Mesenchymal stem cell (in vitro differentiated cells and primary cell): ENCODE data around the gene CD19. TPM values are rescaled to one million over a fixed set of nuclear protein-coding genes. Genes with fewer than 3 reads are reported as not detected.

Source experiments
- DNase-seq: peaks from one replicate; pipeline ENCODE4 v3.0.0-alpha.2; 2013
- H2AFZ ChIP-seq: one replicate; pipeline ENCODE4 v1.6.1; 2013; ENCODE audit warnings: low read depth, mild to moderate bottlenecking, control low read depth, inconsistent platforms, low read length, moderate library complexity
- H2AK5ac ChIP-seq: 2 replicates; pipeline ENCODE4 v1.6.1; 2013; ENCODE audit warnings: low read length, moderate library complexity, mild to moderate bottlenecking, inconsistent platforms; ENCODE audit not compliant: severe bottlenecking
- H2BK120ac ChIP-seq: one replicate; pipeline ENCODE4 v1.6.1; 2013; ENCODE audit warnings: low read depth, mild to moderate bottlenecking, inconsistent platforms, low read length, moderate library complexity
- H2BK12ac ChIP-seq, 2 experiments: one replicate each; pipeline ENCODE4 v1.6.1; 2013; ENCODE audit warnings: inconsistent platforms in 2 of 2, low read length in 2 of 2, mild to moderate bottlenecking in 2 of 2, moderate library complexity in 2 of 2, control low read depth in 1 of 2
- H2BK15ac ChIP-seq: one replicate; pipeline ENCODE4 v1.6.1; 2013; ENCODE audit warnings: mild to moderate bottlenecking, low read depth, inconsistent platforms; ENCODE audit not compliant: poor library complexity, severe bottlenecking
- H2BK5ac ChIP-seq: 2 replicates; pipeline ENCODE4 v1.6.1; 2013; ENCODE audit warnings: low read depth, mild to moderate bottlenecking, low read length, control low read depth, inconsistent platforms; ENCODE audit not compliant: poor library complexity, severe bottlenecking
- H3K14ac ChIP-seq, 2 experiments: one replicate each; pipeline ENCODE4 v1.6.1; 2013; ENCODE audit warnings: inconsistent platforms in 2 of 2, low read length in 2 of 2, control low read depth in 1 of 2, mild to moderate bottlenecking in 1 of 2, moderate library complexity in 1 of 2
- H3K18ac ChIP-seq, 2 experiments: one replicate each; pipeline ENCODE4 v1.6.1; 2013; ENCODE audit warnings: inconsistent platforms in 2 of 2, low read length in 2 of 2, control low read depth in 1 of 2, low read depth in 1 of 2, mild to moderate bottlenecking in 1 of 2
- H3K23ac ChIP-seq, 2 experiments: one replicate each; pipeline ENCODE4 v1.6.1; 2013; ENCODE audit warnings: inconsistent platforms in 2 of 2, low read length in 2 of 2, mild to moderate bottlenecking in 2 of 2, moderate library complexity in 2 of 2, control low read depth in 1 of 2
- H3K27ac ChIP-seq: 2 replicates; pipeline ENCODE4 v1.5.1; 2013; ENCODE audit warnings: mild to moderate bottlenecking, moderate library complexity, low read length, control low read depth, inconsistent platforms; ENCODE audit not compliant: poor library complexity, severe bottlenecking
- H3K27me3 ChIP-seq, 2 experiments: 2 replicates each; pipeline versions ENCODE4 v1.6.1 to v1.7.0; 2013; ENCODE audit warnings: low read length in 2 of 2, mild to moderate bottlenecking in 2 of 2, moderate library complexity in 2 of 2, control low read depth in 1 of 2, inconsistent platforms in 1 of 2; ENCODE audit not compliant: control insufficient read depth in 1 of 2, insufficient read depth in 1 of 2
- H3K36me3 ChIP-seq, 2 experiments: 2 replicates each; pipeline versions ENCODE4 v1.6.1 to v1.7.0; 2013; ENCODE audit warnings: low read length in 2 of 2, control low read depth in 1 of 2, inconsistent platforms in 1 of 2, low read depth in 1 of 2, mild to moderate bottlenecking in 1 of 2; ENCODE audit not compliant: insufficient read depth in 2 of 2, control insufficient read depth in 1 of 2
- H3K4ac ChIP-seq, 2 experiments: one replicate each; pipeline ENCODE4 v1.6.1; 2013; ENCODE audit warnings: inconsistent platforms in 2 of 2, low read length in 2 of 2, mild to moderate bottlenecking in 2 of 2, moderate library complexity in 2 of 2, control low read depth in 1 of 2, low read depth in 1 of 2
- H3K4me1 ChIP-seq: 2 replicates; pipeline ENCODE4 v1.6.1; 2013; ENCODE audit warnings: low read depth, low read length, control low read depth; ENCODE audit not compliant: control insufficient read depth, insufficient read depth
- H3K4me2 ChIP-seq: 2 replicates; pipeline ENCODE4 v1.6.1; 2013; ENCODE audit warnings: low read length, mild to moderate bottlenecking, inconsistent platforms; ENCODE audit not compliant: poor library complexity, severe bottlenecking
- H3K4me3 ChIP-seq, 2 experiments: 2 replicates each; pipeline versions ENCODE4 v1.5.1 to v1.7.0; 2013; ENCODE audit warnings: low read length in 2 of 2, mild to moderate bottlenecking in 2 of 2, control low read depth in 1 of 2, low read depth in 1 of 2; ENCODE audit not compliant: insufficient read depth in 1 of 2
- H3K79me1 ChIP-seq: replicated peaks from 2 replicates; pipeline ENCODE4 v1.6.1; 2013; ENCODE audit warnings: mild to moderate bottlenecking, control low read depth, low read length, inconsistent platforms; ENCODE audit not compliant: poor library complexity, severe bottlenecking
- H3K9ac ChIP-seq: 2 replicates; pipeline ENCODE4 v1.7.0; 2013; ENCODE audit warnings: mild to moderate bottlenecking, low read length, moderate library complexity
- H3K9me3 ChIP-seq: 2 replicates; pipeline ENCODE4 v1.7.0; 2013; ENCODE audit warnings: mild to moderate bottlenecking, low read length; ENCODE audit not compliant: control insufficient read depth
- H4K8ac ChIP-seq: one replicate; pipeline ENCODE4 v1.6.1; 2013; ENCODE audit warnings: inconsistent platforms, mild to moderate bottlenecking, low read length, moderate library complexity
- H4K91ac ChIP-seq: one replicate; pipeline ENCODE4 v1.6.1; 2013; ENCODE audit warnings: mild to moderate bottlenecking, low read length, inconsistent platforms
- WGBS: methylation state at CpG from one replicate; pipeline ENCODE4 v1.1.7; 2013; ENCODE audit warnings: mixed read lengths; 5-methylcytosine and 5-hydroxymethylcytosine counted together
- polyA plus RNA-seq, 2 experiments: library from polyadenylated mRNA; stranded (reverse); fragments of 200-250 nt; gene quantifications; one replicate each; pipeline ENCODE4 v1.2.3, GENCODE V29; 2013

Gene CD19
- not detected for polyA plus RNA-seq (2013, experiment 1 of 2)
- not detected for polyA plus RNA-seq (2013, experiment 2 of 2)

DNA sequence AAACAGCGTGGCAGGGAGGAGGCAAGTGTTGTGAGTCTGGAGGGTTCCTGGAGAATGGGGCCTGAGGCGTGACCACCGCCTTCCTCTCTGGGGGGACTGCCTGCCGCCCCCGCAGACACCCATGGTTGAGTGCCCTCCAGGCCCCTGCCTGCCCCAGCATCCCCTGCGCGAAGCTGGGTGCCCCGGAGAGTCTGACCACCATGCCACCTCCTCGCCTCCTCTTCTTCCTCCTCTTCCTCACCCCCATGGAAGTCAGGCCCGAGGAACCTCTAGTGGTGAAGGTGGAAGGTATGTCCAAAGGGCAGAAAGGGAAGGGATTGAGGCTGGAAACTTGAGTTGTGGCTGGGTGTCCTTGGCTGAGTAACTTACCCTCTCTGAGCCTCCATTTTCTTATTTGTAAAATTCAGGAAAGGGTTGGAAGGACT, at the start of gene CD19:
Gene CD19 (plus strand): TSS at position 171 of the 425 bp plus-strand sequence. CDS start 30 bp downstream, at position 201.
- Histone ChIP-seq H3K18ac (no peak within 1 kb of the TSS), H2BK5ac (no peak within 1 kb of the TSS), H2BK15ac (no peak within 1 kb of the TSS), H2BK120ac (no peak within 1 kb of the TSS), H3K4ac (no peak within 1 kb of the TSS), H3K79me1 (no peaks in the 10 kb centered on the region), H3K4me3 (no peak within 1 kb of the TSS), H3K14ac (no peak within 1 kb of the TSS), H3K4me2 (no peak within 1 kb of the TSS), H2AFZ (no peak within 1 kb of the TSS), H3K9me3 (no peaks in the 10 kb centered on the region), H3K36me3 (no peaks in the 10 kb centered on the region), H3K27ac (no peak within 1 kb of the TSS), H2AK5ac (no peak within 1 kb of the TSS), H4K91ac (no peak within 1 kb of the TSS), H2BK12ac (no peak within 1 kb of the TSS), H3K27me3 (peaks cover 0 to 9% of the 10 kb centered on the region in 2 experiments), H4K8ac (no peak within 1 kb of the TSS), H3K23ac (no peak within 1 kb of the TSS), H3K9ac (no peak within 1 kb of the TSS), H3K4me1 (peaks cover 2% of the 10 kb centered on the region)
- no peak for DNase-seq
- WGBS = 100% methylated on average over 1 of the region's 10 CpGs

DNA sequence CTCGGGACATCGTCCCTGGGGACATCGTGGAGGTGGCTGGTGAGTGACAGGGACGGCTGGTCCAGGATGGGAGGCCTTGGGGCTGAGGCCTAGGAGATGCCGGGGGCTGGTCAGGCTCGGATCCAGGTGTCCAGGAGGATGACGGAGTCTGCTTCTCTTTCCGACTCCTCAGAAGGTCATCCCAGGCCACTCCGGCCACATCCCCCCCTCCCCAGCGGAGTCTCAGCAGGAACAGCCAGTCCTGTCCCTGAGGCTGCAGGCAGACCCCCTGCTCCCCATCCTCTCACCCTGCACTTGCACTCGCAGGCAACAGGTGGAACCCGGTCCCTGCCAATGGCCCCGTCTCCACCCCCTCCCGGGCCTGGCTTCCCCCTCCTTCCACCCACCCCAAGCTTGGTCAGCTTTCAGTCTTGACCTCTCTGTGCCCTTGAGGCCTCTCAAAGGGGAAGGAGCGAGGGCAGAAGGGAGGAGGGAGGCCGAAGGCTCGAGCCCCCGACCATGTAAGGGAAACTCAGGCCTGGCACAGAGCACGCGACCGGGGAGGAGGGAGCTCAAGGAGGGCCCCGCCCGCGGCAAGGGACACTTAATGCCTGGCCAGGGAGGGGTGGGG, 49.1 kb upstream of the CD19 start:
- Histone ChIP-seq H2BK5ac (no peak overlapping the region), H3K4ac (no peak overlapping the region), H2AFZ (no peak overlapping the region), H3K9me3 (no peaks in the 10 kb centered on the region), H3K27me3 (peaks cover 4 to 34% of the 10 kb centered on the region in 2 experiments), H3K4me1 (peaks cover 21% of the 10 kb centered on the region), H3K4me2 (no peak overlapping the region), H4K91ac (no peak overlapping the region), H3K9ac (no peak overlapping the region), H3K4me3 (no peak overlapping the region), H2BK15ac (no peak overlapping the region), H2BK12ac (no peak overlapping the region), H3K79me1 (peaks cover 14% of the 10 kb centered on the region), H4K8ac (no peak overlapping the region), H2AK5ac (no peak overlapping the region), H3K14ac (no peak overlapping the region), H2BK120ac (no peak overlapping the region), H3K18ac (no peak overlapping the region), H3K36me3 (peaks cover 0 to 8% of the 10 kb centered on the region in 2 experiments), H3K23ac (no peak overlapping the region), H3K27ac (no peak overlapping the region)
- no peak for DNase-seq
- WGBS = 69% methylated on average over 24 of the region's 24 CpGs

DNA sequence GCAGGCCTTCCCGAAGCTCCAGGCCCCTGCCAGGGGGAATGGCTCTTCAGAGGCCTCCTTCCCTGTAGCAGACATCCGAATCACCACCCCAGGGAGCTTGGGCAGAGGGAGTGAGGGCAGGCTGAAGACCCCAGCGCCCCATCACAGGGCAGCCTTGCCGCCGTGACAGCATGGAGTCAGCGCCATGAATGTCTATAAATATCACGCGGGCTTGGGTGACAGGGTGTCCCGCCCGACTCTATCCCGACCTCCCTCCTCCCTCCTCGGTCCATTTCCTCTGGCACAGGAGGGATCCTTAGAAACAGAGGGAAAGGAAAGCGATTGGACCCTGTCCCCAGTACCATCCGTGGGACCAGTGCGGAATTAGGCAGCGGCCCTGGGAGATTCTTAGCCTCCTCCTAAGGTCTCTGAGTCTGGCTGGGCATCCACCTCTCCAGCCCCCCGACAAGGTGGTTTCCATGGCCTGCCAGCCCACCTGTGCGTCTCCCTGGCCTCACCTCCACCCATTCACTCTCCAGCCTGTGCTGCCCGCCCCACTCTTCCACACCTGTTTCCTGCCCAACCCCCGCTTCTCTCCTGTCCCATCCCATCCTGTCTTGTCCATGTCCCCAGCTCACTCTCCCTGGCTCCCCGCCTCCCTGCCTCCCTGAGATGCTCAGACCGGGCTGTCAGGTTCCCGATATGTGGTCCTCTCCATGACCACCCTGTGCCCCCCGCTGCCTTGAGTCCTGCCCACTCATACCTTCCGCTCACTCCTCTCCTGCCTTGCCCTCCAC, 48.4 kb upstream of the CD19 start:
- no peak overlapping the region for H2BK15ac ChIP-seq
- WGBS = 82% methylated on average over 25 of the region's 25 CpGs
- no peaks in the 10 kb centered on the region for H3K9me3 ChIP-seq
- no peak overlapping the region for H3K14ac ChIP-seq
- no peak overlapping the region for H3K27ac ChIP-seq
- H3K27me3 ChIP-seq = peaks cover 4 to 34% of the 10 kb centered on the region in 2 experiments
- H2AK5ac ChIP-seq = no peak overlapping the region
- H2AFZ ChIP-seq = no peak overlapping the region
- no peak overlapping the region for H4K8ac ChIP-seq
- H3K4ac ChIP-seq = no peak overlapping the region
- peaks cover 8% of the 10 kb centered on the region for H3K79me1 ChIP-seq
- H2BK12ac ChIP-seq = no peak overlapping the region
- no peak overlapping the region for H3K18ac ChIP-seq
- DNase-seq = no peak
- no peak overlapping the region for H2BK120ac ChIP-seq
- no peak overlapping the region for H2BK5ac ChIP-seq
- peaks cover 21% of the 10 kb centered on the region for H3K4me1 ChIP-seq
- H3K9ac ChIP-seq = no peak overlapping the region
- H3K36me3 ChIP-seq = peaks cover 0 to 9% of the 10 kb centered on the region in 2 experiments
- no peak overlapping the region for H4K91ac ChIP-seq
- no peak overlapping the region for H3K4me3 ChIP-seq
- H3K23ac ChIP-seq = no peak overlapping the region
- H3K4me2 ChIP-seq = no peak overlapping the region

GRCh38 chr16:28884045-28884444, 47.7 kb upstream of the CD19 start:
- Histone ChIP-seq H3K9ac (no peak overlapping the region), H3K14ac (no peak overlapping the region), H2BK5ac (no peak overlapping the region), H3K9me3 (no peaks in the 10 kb centered on the region), H3K4me1 (peaks cover 23% of the 10 kb centered on the region), H4K91ac (no peak overlapping the region), H3K4me2 (no peak overlapping the region), H3K23ac (no peak overlapping the region), H3K18ac (no peak overlapping the region), H2BK15ac (no peak overlapping the region), H2BK12ac (no peak overlapping the region), H2AK5ac (no peak overlapping the region), H3K4me3 (no peak overlapping the region), H4K8ac (no peak overlapping the region), H2BK120ac (no peak overlapping the region), H3K36me3 (peaks cover 0 to 15% of the 10 kb centered on the region in 2 experiments), H3K79me1 (peaks cover 4% of the 10 kb centered on the region), H2AFZ (no peak overlapping the region), H3K27ac (no peak overlapping the region), H3K4ac (no peak overlapping the region), H3K27me3 (peaks cover 4 to 34% of the 10 kb centered on the region in 2 experiments)
- whole genome bisulfite sequencing = 96% methylated on average over 6 of the region's 6 CpGs
- no peak for DNase-seq
